GM12892 (cell line): Measurements from ENCODE around the gene ZNF521.

Source experiments
- POLR2A ChIP-seq: IDR thresholded peaks from 2 replicates; pipeline ENCODE4 v1.6.1; 2011; ENCODE audit warnings: low read depth, low read length, control low read depth
- TAF1 ChIP-seq: IDR thresholded peaks from 2 replicates; pipeline ENCODE4 v1.6.1; 2011; ENCODE audit warnings: low read depth, mild to moderate bottlenecking, control low read depth, low read length, borderline replicate concordance

- TF ChIP-seq POLR2A (no peak), TAF1 (no peak)
These were observed 40.2 kb upstream of the ZNF521 start for GRCh38 chr18:25392192-25392591.
